Esophagus muscularis mucosa (tissue), 4 donors: Measurements from ENCODE around the gene VPS35L. TPM values are rescaled to one million over a fixed set of nuclear protein-coding genes. Genes with fewer than 3 reads are reported as not detected.

ENCODE experiments used
- DNase-seq: peaks from one replicate; pipeline ENCODE4 v3.0.0-alpha.2; 2017; ENCODE audit errors: extremely low spot score
- H3K27ac ChIP-seq, 4 donors: fragments of 200-600 bp; sonication (generic); replicated peaks in 1 of 4; 1 replicate in 3 of 4; 2 replicates in 1 of 4; pipeline ENCODE4 v1.5.1; 2016 to 2019; ENCODE audit warnings: mild to moderate bottlenecking in 1 of 4
- H3K27me3 ChIP-seq, 4 donors: fragments of 200-600 bp; sonication (generic); one replicate each; pipeline versions ENCODE4 v1.5.1 to v1.6.0; 2016 to 2019
- H3K36me3 ChIP-seq, 4 donors: fragments of 200-600 bp; sonication (generic); one replicate each; pipeline ENCODE4 v1.5.1; 2016 to 2019
- H3K4me1 ChIP-seq, 4 donors: fragments of 200-600 bp; sonication (generic); one replicate each; pipeline ENCODE4 v1.5.1; 2016 to 2019
- H3K4me3 ChIP-seq, 4 donors: fragments of 200-600 bp; sonication (generic); 1 replicate in 2 of 4; 2 replicates in 2 of 4; pipeline ENCODE4 v1.5.1; 2016 to 2019; ENCODE audit warnings: mild to moderate bottlenecking in 4 of 4, moderate library complexity in 1 of 4
- H3K9me3 ChIP-seq, 4 donors: fragments of 200-600 bp; sonication (generic); 1 replicate in 3 of 4; 2 replicates in 1 of 4; pipeline ENCODE4 v1.5.1; 2016 to 2019
- CTCF ChIP-seq, 3 experiments: fragments of 200-600 bp in 2 of 3; fragments of 450-650 bp in 1 of 3; sonication (generic) in 2 of 3; IDR thresholded peaks; one replicate each; pipeline ENCODE4 v1.5.1; 2017 to 2019; ENCODE audit warnings: antibody characterized with exemption in 3 of 3, mild to moderate bottlenecking in 2 of 3, moderate library complexity in 1 of 3
- EP300 ChIP-seq: sonication (generic); formaldehyde crosslinking; IDR thresholded peaks from one replicate; pipeline ENCODE4 v1.6.1; 2017; ENCODE audit warnings: antibody characterized with exemption
- POLR2A ChIP-seq: fragments of 450-650 bp; IDR thresholded peaks from one replicate; pipeline ENCODE4 v1.6.1; 2017; ENCODE audit warnings: antibody characterized with exemption, moderate library complexity, mild to moderate bottlenecking, low read depth
- POLR2AphosphoS5 ChIP-seq, 2 donors: sonication (generic); formaldehyde crosslinking; IDR thresholded peaks; one replicate each; pipeline ENCODE4 v1.6.1; 2017; ENCODE audit warnings: antibody characterized with exemption in 2 of 2
- WGBS: methylation state at CpG from one replicate; pipeline ENCODE4 v1.1.5; 2018; 5-methylcytosine and 5-hydroxymethylcytosine counted together
- intact Hi-C: fragments of 100-400 bp; cut with DNase I; formaldehyde crosslinking; loops from one replicate; pipeline ENCODE4 v1.15.1; 2023
- total RNA-seq, 4 donors: library from RNA; depleted of rRNA; stranded (reverse); fragments of >200 nt; gene quantifications; one replicate each; pipeline versions ENCODE4 v1.1.0 to v1.2.1, GENCODE V29; 2016

Gene VPS35L
- total RNA-seq, 4 donors from 2014 or later: 35.5 to 47.0 (median 38.1) TPM

GRCh38 chr16:19703172-19703889 is 147.8 kb downstream of the VPS35L start:
- intact Hi-C loops: no loop called here
- DNase-seq: no peak

GRCh38 chr16:19704321-19705145 is 149.0 kb downstream of the VPS35L start:
- 88% methylated on average over 18 of the region's 18 CpGs for WGBS
- Histone ChIP-seq H3K4me3 (no peak overlapping the region), H3K9me3 (no peaks in the 10 kb centered on the region), H3K4me1 (peaks cover 27 to 36% (median 29%) of the 10 kb centered on the region in 4 donors), H3K27me3 (no peaks in the 10 kb centered on the region), H3K27ac (peak overlapping the region; percentile 55 to 63 (median 62)), H3K36me3 (peaks cover 5 to 87% (median 64%) of the 10 kb centered on the region in 4 donors)
- DNase-seq: no peak
- intact Hi-C loops: no loop called here
- peak; percentile 29 to 55 for TF ChIP-seq POLR2AphosphoS5 (IDR thresholded peaks at IDR 0.05)
- no peak for TF ChIP-seq EP300

More at GRCh38 chr16:19703172-19703889, 147.8 kb downstream of the VPS35L start:
- Histone ChIP-seq H3K4me1 (peaks cover 34 to 44% (median 40%) of the 10 kb centered on the region in 4 donors), H3K27ac (peak overlapping the region; percentile 55 to 63 (median 62)), H3K9me3 (no peaks in the 10 kb centered on the region), H3K4me3 (no peak overlapping the region), H3K27me3 (no peaks in the 10 kb centered on the region), H3K36me3 (peaks cover 5 to 81% (median 59%) of the 10 kb centered on the region in 4 donors)
- TF ChIP-seq CTCF (IDR thresholded peaks at IDR 0.05) (no peak), EP300 (no peak), POLR2A (no peak), POLR2AphosphoS5 (IDR thresholded peaks at IDR 0.05) (no peak)
- WGBS: 87% methylated on average over 6 of the region's 6 CpGs

GRCh38 chr16:19705146-19705501 is 149.6 kb downstream of the VPS35L start:
- Histone ChIP-seq H3K27ac (peak overlapping the region; percentile 55 to 63 (median 62)), H3K9me3 (no peaks in the 10 kb centered on the region), H3K4me3 (no peak overlapping the region), H3K36me3 (peaks cover 5 to 90% (median 70%) of the 10 kb centered on the region in 4 donors), H3K27me3 (no peaks in the 10 kb centered on the region), H3K4me1 (peaks cover 21 to 35% (median 26%) of the 10 kb centered on the region in 4 donors)
- TF ChIP-seq POLR2AphosphoS5 (IDR thresholded peaks at IDR 0.05): no peak
- no peak for TF ChIP-seq POLR2A
- TF ChIP-seq CTCF (IDR thresholded peaks at IDR 0.05): no peak
- TF ChIP-seq EP300: no peak
- WGBS: 91% methylated on average over 6 of the region's 8 CpGs
- intact Hi-C loops: no loop called here
- DNase-seq: no peak

GRCh38 chr16:19705843-19706242 is 150.3 kb downstream of the VPS35L start:
- DNase-seq: no peak
- 90% methylated on average over 5 of the region's 5 CpGs for WGBS
- intact Hi-C loops: no loop called here
- peaks cover 17 to 28% (median 24%) of the 10 kb centered on the region in 4 donors for H3K4me1 ChIP-seq
- no peak for TF ChIP-seq POLR2AphosphoS5 (IDR thresholded peaks at IDR 0.05)
- TF ChIP-seq CTCF (IDR thresholded peaks at IDR 0.05): no peak
- no peak for TF ChIP-seq POLR2A
- no peak for TF ChIP-seq EP300
- no peak overlapping the region for H3K4me3 ChIP-seq
- H3K27ac ChIP-seq: peak overlapping the region; percentile 55 to 63 (median 62)
- H3K27me3 ChIP-seq: no peaks in the 10 kb centered on the region
- H3K9me3 ChIP-seq: no peaks in the 10 kb centered on the region
- H3K36me3 ChIP-seq: peaks cover 5 to 91% (median 74%) of the 10 kb centered on the region in 4 donors

- H3K36me3 ChIP-seq: peaks cover 5 to 92% (median 67%) of the 10 kb centered on the region in 4 donors
Measured at GRCh38 chr16:19706846-19707245, 151.3 kb downstream of the VPS35L start.

More at GRCh38 chr16:19706846-19707245, 151.3 kb downstream of the VPS35L start:
- WGBS: 98% methylated on average over 9 of the region's 15 CpGs
- no peaks in the 10 kb centered on the region for H3K27me3 ChIP-seq
- no peak overlapping the region for H3K4me3 ChIP-seq
- TF ChIP-seq POLR2A (no peak), EP300 (no peak), CTCF (IDR thresholded peaks at IDR 0.05) (no peak), POLR2AphosphoS5 (IDR thresholded peaks at IDR 0.05) (no peak)
- no peak for DNase-seq
- intact Hi-C loops: no loop called here
- no peak overlapping the region for H3K27ac ChIP-seq
- peaks cover 15 to 31% (median 22%) of the 10 kb centered on the region in 4 donors for H3K4me1 ChIP-seq
- H3K9me3 ChIP-seq: no peaks in the 10 kb centered on the region
